H1 (cell line): ENCODE measurements around the gene CXCL12. TPM values are rescaled to one million over a fixed set of nuclear protein-coding genes. Genes with fewer than 3 reads are reported as not detected.

Experiments used
- CTCF ChIA-PET: fragments of 300-600 bp; sonication (Branson Sonifier 250); formaldehyde crosslinking; loops from one replicate; lab custom pipeline; 2021; ENCODE audit not compliant: partially characterized antibody; lab: Charles Lee
- POLR2A ChIA-PET: fragments of 300-600 bp; sonication (Branson Sonifier 250); formaldehyde crosslinking; loops from one replicate; lab custom pipeline; 2021; ENCODE audit warnings: inconsistent platforms; ENCODE audit not compliant: partially characterized antibody; lab: Charles Lee
- DNase-seq, 2 experiments: peaks; one replicate each; pipeline versions ENCODE4 v3.0.0 to v3.0.0-alpha.2; 2010 to 2022; ENCODE audit warnings: low spot score in 2 of 2, low read depth in 1 of 2, mixed read lengths in 1 of 2
- FAIRE-seq: peaks from 2 replicates; lab custom pipeline; 2011; peaks lifted over from hg19 to GRCh38; lab: Jason Lieb, UNC
- H2AFZ ChIP-seq: 2 replicates; pipeline ENCODE4 v1.8.1; 2012; ENCODE audit warnings: low read length, inconsistent platforms
- H2AK5ac ChIP-seq: 2 replicates; pipeline ENCODE4 v1.6.1; 2013; ENCODE audit warnings: low read depth, low read length
- H2BK120ac ChIP-seq: replicated peaks from 2 replicates; pipeline ENCODE3; 2013; ENCODE audit warnings: low read depth, low read length, inconsistent platforms
- H2BK12ac ChIP-seq: 2 replicates; pipeline ENCODE4 v1.6.1; 2013; ENCODE audit warnings: low read depth, low read length
- H2BK15ac ChIP-seq: 2 replicates; pipeline ENCODE4 v1.6.1; 2013; ENCODE audit warnings: low read length
- H2BK20ac ChIP-seq: 2 replicates; pipeline ENCODE4 v1.6.1; 2013; ENCODE audit warnings: low read length
- H2BK5ac ChIP-seq: 2 replicates; pipeline ENCODE4 v1.6.1; 2013; ENCODE audit warnings: low read depth, low read length
- H3K14ac ChIP-seq: 2 replicates; pipeline ENCODE4 v1.6.1; 2013; ENCODE audit warnings: inconsistent platforms; ENCODE audit not compliant: insufficient read length
- H3K18ac ChIP-seq: 2 replicates; pipeline ENCODE4 v1.6.1; 2013; ENCODE audit warnings: low read length; ENCODE audit errors: extremely low read depth
- H3K23ac ChIP-seq: 2 replicates; pipeline ENCODE4 v1.6.1; 2013; ENCODE audit warnings: inconsistent platforms; ENCODE audit not compliant: insufficient read length
- H3K23me2 ChIP-seq: 2 replicates; pipeline ENCODE4 v1.6.1; 2013; ENCODE audit warnings: low read depth, low read length
- H3K27ac ChIP-seq: 2 replicates; pipeline ENCODE4 v1.6.1; 2011; ENCODE audit warnings: low read depth, low read length, inconsistent platforms
- H3K27me3 ChIP-seq, 4 experiments: replicated peaks in 1 of 4; 1 replicate in 1 of 4; 2 replicates in 3 of 4; pipeline versions ENCODE4 v1.6.1 to v1.8.1; 2011 to 2013; ENCODE audit warnings: low read length in 3 of 4, mild to moderate bottlenecking in 3 of 4, inconsistent platforms in 2 of 4, mixed read lengths in 2 of 4, moderate library complexity in 1 of 4; ENCODE audit not compliant: control insufficient read depth in 3 of 4, insufficient read depth in 3 of 4; ENCODE audit errors: extremely low read depth in 1 of 4
- H3K36me3 ChIP-seq, 4 experiments: 2 replicates each; pipeline versions ENCODE4 v1.6.1 to v1.8.1; 2011 to 2013; ENCODE audit warnings: mild to moderate bottlenecking in 4 of 4, low read length in 3 of 4, moderate library complexity in 2 of 4, control low read depth in 1 of 4, inconsistent platforms in 1 of 4; ENCODE audit not compliant: insufficient read depth in 4 of 4, control insufficient read depth in 2 of 4
- H3K4ac ChIP-seq: replicated peaks from 2 replicates; pipeline ENCODE3; 2013; ENCODE audit warnings: low read length, low read depth, mixed read lengths, inconsistent platforms; ENCODE audit not compliant: insufficient read length
- H3K4me1 ChIP-seq, 4 experiments: replicated peaks in 1 of 4; 1 replicate in 1 of 4; 2 replicates in 3 of 4; pipeline versions ENCODE4 v1.6.1 to v1.8.1; 2011 to 2013; ENCODE audit warnings: low read length in 3 of 4, inconsistent platforms in 2 of 4, mixed read lengths in 1 of 4; ENCODE audit not compliant: insufficient read depth in 4 of 4, control insufficient read depth in 3 of 4
- H3K4me2 ChIP-seq, 2 experiments: 2 replicates each; pipeline versions ENCODE4 v1.6.1 to v1.8.1; 2011 to 2013; ENCODE audit warnings: low read depth in 2 of 2, low read length in 2 of 2, control low read depth in 1 of 2, inconsistent platforms in 1 of 2, mild to moderate bottlenecking in 1 of 2; ENCODE audit not compliant: insufficient read depth in 1 of 2
- H3K4me3 ChIP-seq, 4 experiments: fragments of 200-600, 300-600 bp in 1 of 4; sonication (generic), shearing (Covaris generic), sonication (Bioruptor Twin) in 1 of 4; 2 replicates each; pipeline versions ENCODE4 v1.5.1 to v1.8.1; 2011 to 2016; ENCODE audit warnings: low read length in 4 of 4, low read depth in 3 of 4, control low read depth in 2 of 4, inconsistent platforms in 2 of 4, mild to moderate bottlenecking in 2 of 4, mixed read lengths in 1 of 4, moderate library complexity in 1 of 4; ENCODE audit not compliant: insufficient read depth in 2 of 4; ENCODE audit errors: extremely low read depth in 1 of 4
- H3K56ac ChIP-seq: replicated peaks from 2 replicates; pipeline ENCODE3; 2013; ENCODE audit warnings: low read depth, mild to moderate bottlenecking, mixed read lengths, low read length, inconsistent platforms; ENCODE audit not compliant: insufficient read length
- H3K79me1 ChIP-seq: 2 replicates; pipeline ENCODE4 v1.6.1; 2013; ENCODE audit warnings: low read depth, low read length, control low read depth
- H3K79me2 ChIP-seq, 2 experiments: 2 replicates each; pipeline versions ENCODE4 v1.6.1 to v1.8.1; 2012 to 2013; ENCODE audit warnings: low read length in 2 of 2, mild to moderate bottlenecking in 2 of 2, inconsistent platforms in 1 of 2; ENCODE audit not compliant: insufficient read depth in 2 of 2, control insufficient read depth in 1 of 2
- H3K9ac ChIP-seq, 4 experiments: replicated peaks in 1 of 4; 1 replicate in 1 of 4; 2 replicates in 3 of 4; pipeline versions ENCODE4 v1.6.1 to v1.8.1; 2011 to 2013; ENCODE audit warnings: low read depth in 3 of 4, low read length in 3 of 4, control low read depth in 2 of 4, mild to moderate bottlenecking in 2 of 4, moderate library complexity in 2 of 4, inconsistent platforms in 1 of 4; ENCODE audit errors: extremely low read depth in 1 of 4
- H3K9me3 ChIP-seq, 2 experiments: 2 replicates each; pipeline versions ENCODE4 v1.6.1 to v1.8.1; 2012 to 2013; ENCODE audit warnings: mild to moderate bottlenecking in 2 of 2, moderate library complexity in 2 of 2, control low read depth in 1 of 2, inconsistent platforms in 1 of 2, low read depth in 1 of 2, low read length in 1 of 2, mixed read lengths in 1 of 2; ENCODE audit not compliant: insufficient read depth in 2 of 2
- H4K20me1 ChIP-seq, 2 experiments: replicated peaks in 1 of 2; 2 replicates each; pipeline versions ENCODE3 to v1.8.1; 2011 to 2013; ENCODE audit warnings: inconsistent platforms in 2 of 2, low read length in 2 of 2, mild to moderate bottlenecking in 1 of 2; ENCODE audit not compliant: insufficient read depth in 2 of 2, control insufficient read depth in 1 of 2
- H4K5ac ChIP-seq: 2 replicates; pipeline ENCODE4 v1.6.1; 2013; ENCODE audit warnings: low read length, low read depth, mixed read lengths, inconsistent platforms; ENCODE audit not compliant: insufficient read length
- H4K8ac ChIP-seq: 2 replicates; pipeline ENCODE4 v1.8.0; 2013; ENCODE audit warnings: mild to moderate bottlenecking, moderate library complexity, low read length, inconsistent platforms; ENCODE audit not compliant: insufficient read depth; ENCODE audit errors: extremely low read depth
- H4K91ac ChIP-seq: replicated peaks from 2 replicates; pipeline ENCODE3; 2013; ENCODE audit warnings: low read length, mixed read lengths, inconsistent platforms; ENCODE audit not compliant: insufficient read length
- CEBPB ChIP-seq: IDR thresholded peaks from 2 replicates; pipeline ENCODE4 v1.6.1; 2012; ENCODE audit warnings: low read depth, low read length
- GTF2F1 ChIP-seq: IDR thresholded peaks from 2 replicates; pipeline ENCODE4 v1.6.1; 2012; ENCODE audit warnings: low read depth, low read length, improper control_type of control experiment, borderline replicate concordance
- KDM1A ChIP-seq: fragments of 200-600, 300-600 bp; sonication (generic); IDR thresholded peaks from 2 replicates; pipeline ENCODE4 v1.7.1; 2016; ENCODE audit warnings: mild to moderate bottlenecking, low read length, borderline replicate concordance
- MAX ChIP-seq: IDR thresholded peaks from 2 replicates; pipeline ENCODE4 v1.6.1; 2012; ENCODE audit warnings: inconsistent platforms
- NRF1 ChIP-seq: IDR thresholded peaks from 2 replicates; pipeline ENCODE4 v1.6.1; 2011; ENCODE audit warnings: mild to moderate bottlenecking, low read depth, low read length, improper control_type of control experiment
- USF2 ChIP-seq: IDR thresholded peaks from 2 replicates; pipeline ENCODE4 v1.6.1; 2011; ENCODE audit warnings: low read length, improper control_type of control experiment
- WGBS, 2 experiments: shearing (Covaris generic) in 1 of 2; methylation state at CpG; one replicate each; pipeline versions ENCODE4 v1.1.6 to v1.1.7; 2013 to 2015; ENCODE audit warnings: low lambda C conversion rate in 2 of 2, mixed read lengths in 2 of 2, inconsistent platforms in 1 of 2, low coverage in 1 of 2, missing lambda C conversion rate in 1 of 2; ENCODE audit not compliant: insufficient replicate concordance in 2 of 2, insufficient coverage in 1 of 2, insufficient read length in 1 of 2; ENCODE audit errors: extremely low coverage in 1 of 2, missing lambda C conversion rate in 1 of 2; 5-methylcytosine and 5-hydroxymethylcytosine counted together
- polyA plus RNA-seq, 7 experiments: library from polyadenylated mRNA; depleted of rRNA in 3 of 7; stranded (reverse) in 5 of 7; unstranded in 2 of 7; fragments of >200 nt in 5 of 7; fragments of 200-250 nt in 2 of 7; gene quantifications; 1 replicate in 5 of 7; 2 replicates in 1 of 7; 4 replicates in 1 of 7; pipeline versions ENCODE4 v1.2.1 to v1.2.3, GENCODE V29; 2011 to 2013; ENCODE audit warnings: missing spikeins in 2 of 7, mixed read lengths in 2 of 7
- total RNA-seq: library from RNA; stranded (reverse); fragmentation: NEBNext Ultra II Directional; extraction: Animal tissue kit (Norgen Biotek cat#: 25700); gene quantifications from 2 replicates; pipeline ENCODE4 v1.2.1, GENCODE V29; 2021

CXCL12 gene
- total and polyA plus RNA-seq, 2 of the 8 experiments (the other 6 are each of a cell fraction or from before 2014, with no cell fraction given), result 51.4 to 53.8 TPM

- no peaks in the 10 kb centered on the region for H4K20me1 ChIP-seq
- H3K18ac ChIP-seq, result no peak overlapping the region
- no peak for TF ChIP-seq CEBPB
- TF ChIP-seq KDM1A, result no peak
- no peak for TF ChIP-seq MAX
- no peak for TF ChIP-seq GTF2F1
- no peak for TF ChIP-seq USF2
- TF ChIP-seq NRF1, result no peak
- H3K56ac ChIP-seq, result no peak overlapping the region
- no peaks in the 10 kb centered on the region for H3K79me2 ChIP-seq
- FAIRE-seq (no peak), DNase-seq (no peak)
- H2BK5ac ChIP-seq, result no peak overlapping the region
- H2AFZ ChIP-seq, result peak overlapping the region; percentile 26; the same call in 1 of the 2 replicates
- H3K23ac ChIP-seq, result no peak overlapping the region
- H3K9me3 ChIP-seq, result no peaks in the 10 kb centered on the region
- no peak overlapping the region for H3K4ac ChIP-seq
- H4K91ac ChIP-seq, result no peak overlapping the region
- ChIA-PET POLR2A (no interaction called here), CTCF (interaction anchor here (0.6 to 3.0 kb wide), 10 partner anchors 10 to 380 kb away, joined by 3 to 15 read pairs (median 4); no protein-coding TSS in a partner anchor)
- H3K36me3 ChIP-seq, result no peaks in the 10 kb centered on the region
- no peak overlapping the region for H3K14ac ChIP-seq
- no peak overlapping the region for H3K27ac ChIP-seq
- no peak overlapping the region for H2BK12ac ChIP-seq
- H3K4me2 ChIP-seq, result no peak overlapping the region
- no peaks in the 10 kb centered on the region for H3K79me1 ChIP-seq
- H3K4me1 ChIP-seq, result peaks cover 0 to 5% (median 2%) of the 10 kb centered on the region in 4 experiments; a peak in 2 of 7 replicates
- no peak overlapping the region for H4K5ac ChIP-seq
- WGBS, 2 experiments, result 85% methylated on average over 4 of the region's 4 CpGs; no CpG with 5 or more reads in 1 of the 2 experiments
- H3K9ac ChIP-seq, result no peak overlapping the region
- no peak overlapping the region for H2BK15ac ChIP-seq
- H2BK120ac ChIP-seq, result no peak overlapping the region
- H3K23me2 ChIP-seq, result no peaks in the 10 kb centered on the region
- H2AK5ac ChIP-seq, result no peak overlapping the region
- no peak overlapping the region for H3K4me3 ChIP-seq
- H2BK20ac ChIP-seq, result no peak overlapping the region
- H3K27me3 ChIP-seq, result no peaks in the 10 kb centered on the region
- H4K8ac ChIP-seq, result no peak overlapping the region
Observed at GRCh38 chr10:44334621-44335184, 50.2 kb downstream of the CXCL12 start.
